DMS153 treated with DMSO at 0.1 percent for 48 hours (cell line): ENCODE data around the gene FAM171A2.

Experiments
- DNase-seq: peaks from one replicate; lab custom pipeline; 2025; ENCODE audit not compliant: unreplicated experiment; lab: John Stamatoyannopoulos, UW

FAM171A2 gene

DNA sequence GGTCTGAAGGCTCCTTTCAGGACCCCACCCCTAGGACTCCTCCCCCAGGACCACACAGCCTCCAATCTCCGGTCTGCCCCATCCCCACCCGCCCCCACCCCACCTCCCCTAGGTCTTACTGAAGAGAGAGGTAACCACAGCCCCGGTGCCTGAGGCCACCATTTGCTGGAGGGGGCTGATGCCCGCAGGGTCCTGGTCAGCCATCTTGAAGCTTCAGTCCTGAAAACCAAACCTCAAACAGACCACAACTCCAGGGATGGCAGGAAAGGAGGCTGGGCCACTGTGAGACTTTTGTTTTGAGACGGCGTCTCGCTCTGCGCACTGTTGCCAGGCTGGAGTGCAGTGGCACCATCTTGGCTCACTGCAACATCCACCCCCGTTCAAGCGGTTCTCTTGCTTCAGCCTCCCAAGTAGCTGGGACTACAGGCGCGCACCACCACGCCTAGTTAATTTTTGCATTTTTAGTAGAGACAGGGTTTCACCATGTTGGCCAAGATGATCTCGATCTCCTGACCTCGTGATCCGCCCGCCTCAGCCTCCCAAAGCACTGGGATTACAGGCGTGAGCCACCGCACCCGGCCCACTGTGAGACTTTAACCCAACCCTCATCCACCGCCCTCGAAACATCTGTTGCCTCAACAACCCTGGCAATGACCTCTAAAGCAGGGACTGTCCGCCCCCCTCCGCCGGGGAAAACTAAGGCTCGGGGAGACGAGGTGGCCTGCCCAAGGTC, 40.1 kb downstream of the FAM171A2 start:
- DNase-seq, result no peak

DNA sequence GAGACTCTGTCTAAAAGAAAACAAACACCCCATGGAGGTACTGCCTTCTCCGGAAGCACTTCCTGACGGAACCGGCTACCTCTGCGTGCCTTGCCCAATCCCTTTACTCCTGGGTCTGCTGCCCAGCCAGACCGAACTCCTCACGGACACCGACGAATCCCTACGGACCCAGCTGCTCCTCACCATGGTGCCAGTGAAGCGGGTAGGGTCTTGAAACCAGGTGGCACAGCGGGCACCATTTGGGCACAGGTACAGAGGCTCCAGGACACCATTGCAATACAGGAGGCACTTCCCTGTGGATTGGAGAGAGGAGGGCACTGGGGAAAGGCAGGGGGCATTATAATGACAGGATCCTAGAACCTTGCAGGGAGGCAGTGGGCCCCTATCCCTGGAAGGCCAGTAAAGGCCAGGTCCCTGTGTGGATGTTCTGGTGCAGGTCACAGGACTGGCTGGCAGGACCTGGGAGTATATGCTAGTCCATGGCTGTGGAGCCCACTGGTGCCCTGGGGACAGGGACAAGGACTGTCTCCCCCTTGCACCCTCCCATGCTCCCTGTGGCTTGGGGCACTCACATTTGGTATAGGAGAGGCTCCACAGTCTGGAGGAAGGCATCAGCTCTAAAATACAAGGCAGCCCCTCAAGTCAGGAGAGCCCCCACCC, 41.3 kb downstream of the FAM171A2 start:
- no peak for DNase-seq

GRCh38 chr17:44321246-44322120, 42.2 kb downstream of the FAM171A2 start:
- no peak for DNase-seq

DNA sequence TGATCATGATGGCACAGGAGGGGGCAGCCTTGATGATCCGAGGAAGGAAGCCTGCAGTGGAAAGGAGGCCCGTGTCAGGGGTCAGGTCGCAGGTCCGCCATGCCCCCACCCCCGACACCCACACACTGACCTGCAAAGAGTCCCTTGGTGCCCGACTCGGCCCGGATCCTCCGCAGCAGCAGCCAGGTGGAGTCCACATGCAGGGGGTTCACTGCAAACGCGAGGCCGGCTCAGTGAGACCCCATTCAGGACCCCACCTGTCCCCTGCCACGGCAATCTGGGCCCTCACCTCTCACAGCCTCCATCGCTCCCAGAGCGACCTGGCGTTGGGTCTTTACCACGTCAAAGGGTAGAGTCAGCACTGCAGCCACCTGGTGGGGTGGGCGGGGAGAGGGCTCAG, 43.6 kb downstream of the FAM171A2 start:
- DNase-seq, result no peak

DNA sequence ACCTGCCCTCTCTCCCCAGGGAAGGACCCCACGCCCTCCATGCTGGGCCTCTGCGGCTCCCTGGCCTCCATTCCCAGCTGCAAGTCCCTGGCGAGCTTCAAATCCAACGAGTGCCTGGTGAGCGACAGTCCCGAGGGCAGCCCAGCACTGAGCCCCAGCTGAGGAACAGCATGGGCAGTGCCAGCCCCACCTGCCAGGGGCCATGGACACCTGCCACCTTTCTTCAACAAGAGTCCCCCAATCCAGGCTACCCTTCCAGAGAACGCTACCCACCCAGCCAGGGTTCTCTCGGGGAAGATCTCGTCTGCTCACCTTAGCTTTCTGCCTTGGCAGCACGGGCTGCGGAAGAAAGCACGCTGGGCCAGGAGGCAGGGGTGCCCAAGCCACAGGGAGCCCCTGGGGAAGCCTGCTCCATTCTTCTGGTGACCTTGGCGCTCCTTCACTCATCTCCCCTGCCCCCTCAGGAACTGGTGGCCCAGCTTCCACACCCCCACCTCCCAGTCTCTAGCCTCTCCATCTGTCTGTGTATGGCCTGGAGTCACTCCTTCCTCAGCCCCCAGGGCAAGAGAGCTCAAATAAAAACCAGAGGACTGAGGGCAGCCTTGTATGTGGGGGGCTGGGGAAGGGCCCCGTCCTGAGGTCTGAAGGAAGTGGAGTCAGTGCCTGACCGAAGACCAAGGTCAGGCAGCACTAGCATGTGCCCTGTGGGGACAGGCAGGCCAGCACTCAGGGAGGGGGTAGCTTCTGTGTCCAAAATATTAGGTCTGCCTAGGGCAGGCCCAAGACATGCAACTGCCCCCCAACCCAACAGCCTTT, 45.4 kb downstream of the FAM171A2 start:
- no peak for DNase-seq

DNA sequence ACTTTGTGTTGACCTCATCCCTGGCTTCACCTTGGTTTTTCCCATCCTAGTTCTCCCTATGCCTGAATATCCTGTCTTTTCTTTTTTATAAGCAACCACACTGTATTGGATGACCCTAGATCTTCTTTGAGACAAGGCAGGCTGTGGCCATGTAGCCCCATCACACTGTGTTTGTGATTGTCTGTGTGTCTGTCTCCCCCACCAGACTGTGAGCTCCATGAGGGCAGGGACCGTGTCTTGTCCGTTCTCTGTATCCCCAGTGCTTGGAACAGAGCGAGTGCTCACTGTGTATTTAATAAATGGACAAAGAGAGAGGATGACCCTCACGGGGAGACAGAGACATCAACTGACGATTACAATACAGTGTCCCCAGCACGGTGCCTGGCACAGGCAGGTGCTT, 46.1 kb downstream of the FAM171A2 start:
- DNase-seq, result no peak

GRCh38 chr17:44315760-44316731, 47.6 kb downstream of the FAM171A2 start:
- DNase-seq, result no peak

DNA sequence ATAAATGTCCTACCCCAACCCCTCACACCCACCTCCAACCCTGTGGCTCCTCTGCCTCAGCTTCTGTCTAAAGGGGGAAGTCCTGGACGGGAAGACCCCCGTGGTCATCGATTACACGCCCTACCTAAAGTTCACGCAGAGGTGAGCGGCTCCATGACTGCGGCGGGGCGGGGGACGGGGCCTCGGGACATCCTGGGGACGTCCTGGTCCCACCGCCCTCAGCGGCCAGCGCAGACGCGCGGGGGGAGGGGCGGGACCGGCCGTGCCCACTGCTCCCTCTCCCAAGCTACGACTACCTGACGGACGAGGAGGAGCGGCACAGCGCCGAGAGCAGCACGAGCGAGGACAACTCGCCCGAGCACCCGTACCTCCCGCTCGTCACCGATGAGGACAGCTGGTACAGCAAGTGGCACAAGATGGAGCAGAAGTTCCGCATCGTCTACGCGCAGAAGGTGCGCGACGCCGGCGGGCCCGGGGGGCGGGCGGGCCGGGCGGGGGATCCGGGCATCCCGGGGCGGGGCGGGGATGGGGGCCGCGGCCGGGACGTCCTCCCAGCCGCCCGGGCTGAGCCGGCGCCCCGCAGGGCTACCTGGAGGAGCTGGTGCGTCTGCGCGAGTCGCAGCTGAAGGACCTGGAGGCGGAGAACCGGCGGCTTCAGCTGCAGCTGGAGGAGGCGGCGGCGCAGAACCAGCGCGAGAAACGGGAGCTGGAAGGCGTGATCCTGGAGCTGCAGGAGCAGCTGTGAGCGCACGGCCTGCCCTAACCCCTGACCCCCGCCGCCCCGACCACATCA, 48.6 kb downstream of the FAM171A2 start:
- DNase-seq, result peak; percentile 5

GRCh38 chr17:44314524-44314868, 49.2 kb downstream of the FAM171A2 start:
- no peak for DNase-seq

DNA sequence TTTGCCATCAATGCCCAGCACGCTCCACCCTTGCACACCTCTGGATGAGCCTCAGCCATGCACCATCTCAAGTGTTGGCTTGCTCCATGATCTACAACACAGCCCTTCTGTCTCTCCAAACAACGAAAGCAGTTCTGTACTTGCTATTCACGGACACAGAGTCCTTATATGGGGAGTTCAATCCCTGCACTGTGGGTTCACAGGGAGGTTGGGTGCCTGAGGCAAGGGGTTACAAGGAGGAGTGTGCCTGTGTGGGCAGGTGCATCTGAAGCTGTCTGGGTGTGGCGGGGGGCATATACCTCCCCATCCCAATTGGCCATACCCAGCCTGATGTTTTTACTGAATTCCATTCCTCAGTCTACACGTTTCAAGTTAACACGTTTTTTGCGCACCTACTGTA, 49.6 kb downstream of the FAM171A2 start:
- DNase-seq, result no peak

DNA sequence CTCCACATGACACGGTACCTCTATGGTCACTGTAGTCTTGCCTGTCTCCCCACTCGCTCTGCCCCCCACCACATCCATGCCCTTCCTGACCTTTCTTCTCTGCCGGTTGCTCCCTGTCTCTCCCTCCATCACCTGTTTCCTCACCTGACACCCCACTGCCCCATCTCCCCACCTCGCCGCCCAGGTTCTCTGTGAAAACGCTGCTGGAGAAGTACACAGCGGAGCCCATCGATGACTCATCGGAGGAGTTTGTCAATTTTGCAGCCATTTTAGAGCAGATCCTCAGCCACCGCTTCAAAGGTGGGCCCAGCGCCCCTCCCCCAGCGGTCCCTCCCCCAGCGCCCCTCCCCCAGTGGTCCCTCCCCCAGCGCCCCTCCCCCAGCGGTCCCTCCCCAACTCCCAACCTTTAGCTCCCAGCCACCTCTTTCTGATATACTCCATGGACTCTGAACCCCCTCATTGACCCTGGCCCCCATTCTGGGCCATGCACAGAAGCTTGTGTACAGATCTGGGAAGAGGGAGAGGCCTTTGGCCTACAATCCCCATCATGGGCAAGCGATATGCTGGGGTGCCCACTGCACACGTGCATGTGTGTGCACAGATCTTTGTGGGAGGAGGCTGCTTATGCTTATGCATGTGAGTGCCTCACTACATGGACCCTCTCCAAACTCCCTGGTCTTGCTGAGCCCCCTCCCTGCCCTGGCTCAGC, 51.1 kb downstream of the FAM171A2 start:
- DNase-seq, result no peak

DNA sequence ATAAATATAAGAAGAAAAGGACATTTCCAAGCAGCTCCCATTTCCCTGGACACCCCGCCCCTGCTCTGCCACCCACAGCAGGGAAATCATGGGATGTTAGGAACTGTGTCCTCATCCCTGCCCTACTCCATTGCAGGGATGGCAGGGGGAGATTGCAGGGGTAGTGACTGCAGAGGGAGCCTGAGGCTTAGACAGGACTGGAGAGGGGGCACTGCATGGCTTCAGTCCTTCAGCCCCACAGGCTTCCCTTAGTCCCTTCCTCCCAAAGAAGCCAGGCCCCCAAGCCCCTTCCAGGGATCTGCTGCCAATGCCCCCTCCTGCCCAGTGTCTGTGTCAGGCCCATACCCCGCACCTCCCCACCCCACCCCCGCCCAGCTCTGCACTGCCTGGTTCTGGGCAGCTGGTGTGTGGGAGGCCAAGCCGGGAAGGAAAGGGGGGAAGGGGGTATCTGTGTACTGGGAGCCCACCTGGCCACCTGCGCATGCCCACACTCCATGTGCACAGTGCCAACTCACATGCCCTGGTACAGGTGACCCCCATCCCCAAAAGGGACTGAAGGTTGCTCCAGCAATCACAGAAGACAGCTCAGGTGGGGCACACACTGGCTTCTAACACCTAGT, 52.0 kb downstream of the FAM171A2 start:
- no peak for DNase-seq

DNA sequence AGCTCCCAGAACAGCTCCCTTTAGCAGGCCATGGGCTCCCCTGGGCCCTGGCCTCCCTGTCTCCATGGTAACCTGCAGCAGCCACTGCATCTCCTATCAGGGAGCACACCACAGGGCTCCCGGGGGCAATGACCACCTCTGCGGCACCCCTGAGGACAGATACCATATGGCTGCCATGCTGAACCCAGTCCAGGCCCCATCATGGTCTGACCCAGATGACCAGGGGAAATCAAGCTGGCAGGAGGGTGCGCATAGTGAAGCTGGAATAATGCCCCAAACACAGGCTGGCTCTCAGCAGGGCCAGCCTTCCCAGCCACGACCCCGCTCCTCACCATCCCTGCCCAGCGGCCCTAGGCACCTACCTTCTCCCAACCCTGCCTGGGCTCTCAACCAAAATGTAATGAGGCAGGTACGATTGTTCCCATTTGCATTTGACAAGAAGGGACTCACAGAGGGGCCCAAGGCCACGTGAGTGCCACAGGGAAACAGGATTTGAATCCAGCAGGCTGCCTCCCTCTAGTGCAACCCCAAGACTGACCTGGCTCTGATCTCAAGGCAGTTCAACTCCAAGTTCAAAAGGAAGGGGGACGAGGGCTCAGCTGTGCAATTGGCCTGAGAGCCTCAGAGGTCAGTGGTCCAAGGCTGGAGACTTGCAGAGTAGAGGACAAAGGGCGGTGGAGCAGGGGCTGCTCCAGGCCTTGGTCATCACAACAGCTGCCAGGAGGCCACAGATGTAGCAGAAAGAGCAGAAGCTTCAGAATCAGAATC, 52.9 kb downstream of the FAM171A2 start:
- DNase-seq, result no peak

GRCh38 chr17:44310188-44310587, 53.5 kb downstream of the FAM171A2 start:
- DNase-seq, result no peak

- DNase-seq, result no peak
Observed at GRCh38 chr17:44309472-44309871, 54.2 kb downstream of the FAM171A2 start.

- DNase-seq, result peak; percentile 3
Observed at GRCh38 chr17:44308865-44309264, 54.8 kb downstream of the FAM171A2 start.

DNA sequence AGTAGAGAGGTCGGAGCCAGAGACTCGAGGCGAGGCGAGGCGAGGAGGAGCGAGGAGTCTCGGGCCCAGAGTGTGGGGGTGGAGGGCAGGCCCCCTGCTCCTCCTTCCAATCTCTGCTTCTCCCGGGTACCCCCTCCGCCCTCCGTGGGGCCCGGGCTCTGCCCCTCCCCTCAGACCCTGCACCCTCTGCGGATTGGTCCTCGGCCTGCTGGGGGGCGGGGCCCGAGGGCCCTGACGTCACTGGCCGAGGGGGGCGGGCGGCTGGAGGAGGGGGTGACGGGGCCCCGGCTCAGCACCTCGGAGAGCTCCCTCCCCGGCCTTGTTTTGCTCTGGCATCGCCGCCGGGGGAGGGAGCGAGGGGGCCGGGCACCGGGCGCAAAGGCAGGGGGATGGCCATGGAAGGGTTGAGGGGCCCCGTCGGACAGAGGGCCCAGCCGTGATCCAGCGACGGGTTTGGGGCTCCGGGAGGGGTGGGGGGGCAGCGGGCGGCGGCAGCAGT, 55.3 kb downstream of the FAM171A2 start, which contains the start of gene RUNDC3A:
Gene RUNDC3A, plus strand, starts transcription at position 282 of the 499 bp plus-strand sequence. CDS start 232 bp downstream, outside the sequence.
- peak; percentile 43 for DNase-seq
